K562 (cell line): ENCODE results near the gene IL12A. TPM values are rescaled to one million over a fixed set of nuclear protein-coding genes. Genes with fewer than 3 reads are reported as not detected.
A peak's percentile ranks its signal among the peaks of the same experiment; 100 is the strongest.

Source experiments
- ATAC-seq: fragments of 200-7000 bp; cut with Tn5 transposase; 3 replicates; pipeline ENCODE4 v1.9.1; 2020; ENCODE audit warnings: moderate library complexity
- BruUV-seq: library from RNA; stranded (reverse); fragments of 400-500 nt; replicated peaks from 2 replicates; lab custom pipeline; 2021; lab: Mats Ljungman, UMichigan
- CTCF ChIA-PET: fragments of 300-600 bp; formaldehyde crosslinking; extraction: SDS; loops from one replicate; lab custom pipeline; 2021; ENCODE audit warnings: low intra/inter-chr PET ratio; lab: Yijun Ruan, JAX
- POLR2A ChIA-PET: fragments of 300-600, 350-650 bp; sonication (Branson Sonifier 250); formaldehyde crosslinking; extraction: SDS; loops from one replicate; lab custom pipeline; 2021; ENCODE audit warnings: antibody characterized with exemption, inconsistent platforms; lab: Yijun Ruan, JAX
- DNase-seq, 4 experiments: peaks; one replicate each; pipeline versions ENCODE4 v3.0.0 to v3.0.0-alpha.2; 2011 to 2018; ENCODE audit warnings: low spot score in 3 of 4, mixed read lengths in 3 of 4; ENCODE audit errors: extremely low read depth in 1 of 4
- FAIRE-seq: peaks from 2 replicates; lab custom pipeline; 2011; peaks lifted over from hg19 to GRCh38; lab: Jason Lieb, UNC
- H2AFZ ChIP-seq: 2 replicates; pipeline ENCODE4 v1.6.0; 2011; ENCODE audit warnings: low read depth, low read length, control low read depth, inconsistent platforms
- H3K27ac ChIP-seq: fragments of 200-600 bp; 3 replicates; pipeline ENCODE4 v1.8.0; 2011; ENCODE audit warnings: low read depth, mild to moderate bottlenecking, control low read depth, inconsistent platforms, low read length, moderate library complexity, mixed read lengths; ENCODE audit errors: extremely low read depth
- H3K27me3 ChIP-seq, 2 experiments: fragments of 300-600 bp in 1 of 2; 2 replicates in 1 of 2; 3 replicates in 1 of 2; pipeline versions ENCODE4 v1.6.0 to v1.8.0; 2011; ENCODE audit warnings: inconsistent platforms in 2 of 2, low read length in 2 of 2, mild to moderate bottlenecking in 1 of 2, mixed read lengths in 1 of 2, moderate library complexity in 1 of 2; ENCODE audit not compliant: control insufficient read depth in 2 of 2, insufficient read depth in 2 of 2
- H3K36me3 ChIP-seq: fragments of 300-600 bp; 3 replicates; pipeline ENCODE4 v1.8.0; 2011; ENCODE audit warnings: mild to moderate bottlenecking, low read length, inconsistent platforms; ENCODE audit not compliant: control insufficient read depth, insufficient read depth
- H3K4me1 ChIP-seq, 2 experiments: fragments of 200-600 bp in 1 of 2; replicated peaks in 1 of 2; 2 replicates in 1 of 2; 3 replicates in 1 of 2; pipeline versions ENCODE4 v1.5.1 to v1.8.0; 2011; ENCODE audit warnings: inconsistent platforms in 2 of 2, low read length in 2 of 2, mild to moderate bottlenecking in 1 of 2, mixed read lengths in 1 of 2, moderate library complexity in 1 of 2; ENCODE audit not compliant: control insufficient read depth in 2 of 2, insufficient read depth in 2 of 2
- H3K4me2 ChIP-seq: 2 replicates; pipeline ENCODE4 v1.6.1; 2011; ENCODE audit warnings: low read length, control low read depth, inconsistent platforms, mixed read lengths; ENCODE audit not compliant: insufficient read depth
- H3K4me3 ChIP-seq: fragments of 200-600 bp; sonication (generic), shearing (Covaris generic); 2 replicates; pipeline ENCODE4 v1.5.1; 2016; ENCODE audit warnings: control low read depth, inconsistent platforms
- H3K79me2 ChIP-seq: fragments of 200-600 bp; 3 replicates; pipeline ENCODE4 v1.8.0; 2011; ENCODE audit warnings: low read length, inconsistent platforms; ENCODE audit not compliant: control insufficient read depth, insufficient read depth
- H3K9ac ChIP-seq, 2 experiments: 2 replicates each; pipeline versions ENCODE4 v1.6.0 to v1.6.1; 2011; ENCODE audit warnings: low read depth in 2 of 2, low read length in 2 of 2, control low read depth in 1 of 2, inconsistent platforms in 1 of 2, mild to moderate bottlenecking in 1 of 2, mixed read lengths in 1 of 2; ENCODE audit not compliant: insufficient read depth in 1 of 2
- H3K9me1 ChIP-seq: one replicate; pipeline ENCODE4 v1.6.0; 2011; ENCODE audit warnings: inconsistent platforms, mild to moderate bottlenecking, low read length, moderate library complexity; ENCODE audit not compliant: control insufficient read depth, insufficient read depth
- H3K9me3 ChIP-seq: replicated peaks from 2 replicates; pipeline ENCODE4 v1.5.1; 2011; ENCODE audit warnings: low read depth, low read length, inconsistent platforms; ENCODE audit not compliant: control insufficient read depth, insufficient read depth
- H4K20me1 ChIP-seq: replicated peaks from 2 replicates; pipeline ENCODE4 v1.6.1; 2011; ENCODE audit warnings: low read length, inconsistent platforms, mixed read lengths; ENCODE audit not compliant: control insufficient read depth, insufficient read depth
- FOSL1 ChIP-seq: fragments of 200-800 bp; sonication (Bioruptor generic); conservative IDR thresholded peaks from 2 replicates; pipeline ENCODE4 v1.6.1; 2016; ENCODE audit warnings: missing genetic modification characterization, missing compliant biosample characterization
- FOXK1 ChIP-seq: sonication (generic); formaldehyde crosslinking; IDR thresholded peaks from 2 replicates; pipeline ENCODE4 v1.8.0; 2022; ENCODE audit warnings: missing genetic modification reagents, mild to moderate bottlenecking, borderline replicate concordance
- WGBS: fragments of 100-300 bp; shearing (Covaris generic); methylation state at CpG from one replicate; pipeline ENCODE4 v1.1.6; 2016; ENCODE audit warnings: low coverage, mixed read lengths; ENCODE audit not compliant: insufficient coverage; ENCODE audit errors: missing lambda C conversion rate; 5-methylcytosine and 5-hydroxymethylcytosine counted together
- in situ Hi-C: fragments of 300-500 bp; cut with MboI; formaldehyde crosslinking; loops from 4 replicates; pipeline ENCODE4 v1.15.0; 2018; ENCODE audit warnings: inconsistent platforms, mixed read lengths
- intact Hi-C: fragments of 100-400 bp; cut with micrococcal nuclease; formaldehyde crosslinking; loops from 2 replicates; pipeline ENCODE4 v1.14.2; 2022
- polyA plus RNA-seq, 8 experiments: library from polyadenylated mRNA; depleted of rRNA in 4 of 8; stranded (reverse) in 5 of 8; unstranded in 3 of 8; fragments of >200 nt; fragmentation: Nextera tagmentation in 2 of 8; fragmentation: Illumina TruSeq in 1 of 8; extraction: Ambion mirVana in 2 of 8; extraction: Trizol in 1 of 8; gene quantifications; 2 replicates each; pipeline versions ENCODE4 v1.2.1 to v1.2.3, GENCODE V29; 2011 to 2014; ENCODE audit warnings: inconsistent platforms in 1 of 8, missing spikeins in 1 of 8
- total RNA-seq, 7 experiments: library from RNA; depleted of rRNA in 6 of 7; stranded (reverse); fragments of >200 nt in 6 of 7; fragmentation: Illumina TruSeq in 2 of 7; extraction: Trizol in 2 of 7; gene quantifications; 2 replicates each; pipeline versions ENCODE4 v1.2.1 to v1.2.3, GENCODE V29; 2011 to 2021; ENCODE audit warnings: low replicate concordance in 1 of 7
- TF ChIP-seq, protein P1 (sequence below), 2 experiments: fragments of 450-650 bp in 1 of 2; sonication (generic) in 1 of 2; formaldehyde crosslinking in 1 of 2; IDR thresholded peaks in 1 of 2; conservative IDR thresholded peaks in 1 of 2; 2 replicates each; pipeline versions ENCODE4 v1.6.1 to v1.8.1; 2016 to 2023; ENCODE audit warnings: mild to moderate bottlenecking in 2 of 2, moderate library complexity in 2 of 2, inconsistent platforms in 1 of 2, missing genetic modification reagents in 1 of 2

Gene IL12A
- total and polyA plus RNA-seq, 9 of the 15 experiments (the other 6 are each of a cell fraction or from before 2014, with no cell fraction given), result not detected

DNA sequence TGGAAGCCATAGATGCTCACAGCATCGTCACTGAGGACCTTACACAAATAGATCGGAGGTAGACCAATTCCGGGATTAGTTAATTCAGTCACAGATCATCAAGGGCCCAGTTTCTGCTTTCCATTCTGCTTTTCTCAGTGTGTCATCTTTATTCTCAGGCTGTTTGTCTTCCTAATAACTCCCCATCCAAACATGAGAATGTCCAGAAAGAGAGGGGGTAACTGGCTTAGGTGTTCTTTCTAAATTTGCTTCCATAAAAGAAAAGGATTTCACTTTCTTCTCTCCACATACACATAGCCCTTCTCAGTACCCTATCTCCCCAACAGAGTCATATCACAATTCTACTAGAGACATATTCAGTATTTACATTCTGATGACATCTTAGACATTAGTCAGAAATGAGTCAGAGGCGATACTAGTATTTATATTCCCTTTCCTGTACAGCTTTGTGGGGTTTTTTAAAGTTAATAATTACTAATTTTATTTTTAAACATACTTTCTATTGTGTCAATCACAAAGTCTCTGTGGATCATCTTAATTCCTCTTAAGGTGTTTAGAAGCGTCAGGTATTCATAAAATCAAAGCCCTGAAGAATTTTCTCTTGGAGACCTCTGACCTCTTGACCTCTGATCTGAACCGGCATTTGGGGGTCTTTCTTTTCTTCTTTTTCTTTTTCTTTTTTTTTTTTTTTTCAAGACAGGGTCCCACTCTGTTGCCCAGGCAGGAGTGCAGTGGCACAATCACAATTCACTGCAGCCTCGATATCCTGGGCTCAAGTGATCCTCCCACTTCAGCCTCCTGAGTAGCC lies 24.3 kb upstream of the IL12A start:
- H2AFZ ChIP-seq, result no peak overlapping the region
- no peaks in the 10 kb centered on the region for H4K20me1 ChIP-seq
- no peak overlapping the region for H3K4me2 ChIP-seq
- TF ChIP-seq FOXK1 (CRISPR knock-in tag) (no peak), FOSL1 (peak; percentile 81)
- TF ChIP-seq, protein P1, sequence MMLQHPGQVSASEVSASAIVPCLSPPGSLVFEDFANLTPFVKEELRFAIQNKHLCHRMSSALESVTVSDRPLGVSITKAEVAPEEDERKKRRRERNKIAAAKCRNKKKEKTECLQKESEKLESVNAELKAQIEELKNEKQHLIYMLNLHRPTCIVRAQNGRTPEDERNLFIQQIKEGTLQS (IDR thresholded peaks at IDR 0.05), result peak; percentile 52; the same call in 1 of the 2 replicates
- TF ChIP-seq, protein P1 (CRISPR knock-in tag; conservative IDR thresholded peaks at IDR 0.05), result no peak
- in situ Hi-C loops (no loop called here), intact Hi-C loops (no loop called here)
- no peaks in the 10 kb centered on the region for H3K9me1 ChIP-seq
- CTCF ChIA-PET, result no interaction called here
- H3K4me1 ChIP-seq, result no peaks in the 10 kb centered on the region
- ATAC-seq (no peak), DNase-seq (no peak), FAIRE-seq (no peak)
- H3K9me3 ChIP-seq, result no peaks in the 10 kb centered on the region
- BruUV-seq, result no TSS peak
- no peak overlapping the region for H3K9ac ChIP-seq
- no peak overlapping the region for H3K27ac ChIP-seq
- no peaks in the 10 kb centered on the region for H3K79me2 ChIP-seq
- no peaks in the 10 kb centered on the region for H3K27me3 ChIP-seq
- no peak overlapping the region for H3K4me3 ChIP-seq
- H3K36me3 ChIP-seq, result no peaks in the 10 kb centered on the region
- 2% methylated on average over 7 of the region's 7 CpGs for WGBS
- POLR2A ChIA-PET, result no interaction called here
